HK-2 (cell line): Measurements from ENCODE around the gene CIAO2B.
"Not testable (repeated sequence)": the region's sequence is repeated elsewhere in the genome, so short reads cannot be mapped to it uniquely, and the experiment has no call there.

Experiments
- DNase-seq: peaks from one replicate; pipeline ENCODE4 v3.0.0-alpha.2; 2018; ENCODE audit not compliant: unreplicated experiment

Gene CIAO2B

GRCh38 chr16:66955363-66956153 lies 21.4 kb upstream of the CIAO2B start:
- not testable (repeated sequence) for DNase-seq

GRCh38 chr16:66954097-66954659 lies 20.0 kb upstream of the CIAO2B start:
- DNase-seq: peak; percentile 77

DNA sequence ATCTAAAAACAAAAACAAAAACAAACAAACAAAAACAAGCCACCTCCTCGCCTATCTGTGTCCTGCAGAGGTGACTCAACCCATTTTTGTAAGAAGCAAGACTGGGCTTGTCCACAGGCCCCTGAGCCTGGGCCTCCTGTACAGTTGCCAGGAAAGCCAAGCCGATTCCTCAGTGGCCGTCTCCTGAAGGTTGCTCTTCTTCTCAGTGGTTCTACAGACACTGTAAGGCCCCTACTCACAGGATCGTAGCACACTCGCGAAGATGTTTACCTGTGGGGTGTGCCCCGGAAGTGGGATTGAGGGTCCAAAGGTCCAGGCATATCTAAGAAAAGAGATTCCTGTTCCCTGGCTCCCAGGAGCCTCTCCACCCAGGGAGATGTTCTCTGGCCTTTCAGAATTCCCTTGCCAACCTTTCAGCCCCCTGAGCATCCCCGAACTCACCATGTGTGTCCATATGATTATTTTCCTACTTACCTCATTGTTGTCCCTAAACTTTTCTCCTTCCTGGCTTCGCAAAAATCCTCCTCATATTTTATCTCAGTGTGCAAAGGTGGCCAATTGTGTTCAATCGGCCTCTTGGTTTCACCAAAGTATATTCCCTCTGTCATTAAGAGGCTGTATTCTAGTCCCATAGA lies 19.4 kb upstream of the CIAO2B start:
- DNase-seq: no peak

GRCh38 chr16:66952430-66953110 lies 18.4 kb upstream of the CIAO2B start:
- no peak for DNase-seq

DNA sequence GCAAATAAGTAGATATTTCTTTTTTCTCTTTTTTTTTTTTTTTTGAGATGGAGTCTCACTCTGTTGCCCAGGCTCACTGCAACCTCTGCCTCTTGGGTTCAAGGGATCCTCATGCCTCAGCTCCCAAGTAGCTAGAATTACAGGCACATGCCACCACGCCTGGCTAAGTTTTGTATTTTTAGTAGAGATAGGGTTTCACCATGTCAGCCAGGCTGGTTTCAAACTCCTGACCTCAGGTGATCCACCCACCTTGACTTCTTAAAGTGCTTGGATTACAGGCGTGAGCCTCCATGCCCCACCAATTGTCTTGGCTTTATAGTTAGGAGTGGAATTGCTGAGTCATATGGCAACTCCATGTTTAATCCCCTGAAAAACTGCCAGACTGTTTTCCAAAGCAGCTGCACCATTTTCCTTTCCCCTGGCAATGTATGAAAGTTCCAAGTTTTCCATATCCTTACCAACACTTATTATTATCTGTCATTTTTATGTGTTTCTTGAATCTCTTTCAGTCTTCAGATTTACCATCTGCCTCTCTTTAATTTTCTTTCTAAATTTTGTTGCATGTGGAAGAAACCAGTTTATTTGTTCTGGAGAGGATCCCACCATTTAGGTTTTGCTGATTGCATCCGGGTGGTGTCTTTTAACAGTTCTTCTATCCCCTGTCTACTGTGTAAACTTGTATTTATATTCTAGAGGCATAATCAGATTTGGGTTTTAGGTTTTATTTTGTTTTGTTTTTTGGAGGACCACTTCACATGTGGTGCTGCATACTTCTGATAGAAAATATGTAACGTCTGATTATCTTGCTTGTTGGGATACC lies 17.0 kb upstream of the CIAO2B start:
- no peak for DNase-seq

DNA sequence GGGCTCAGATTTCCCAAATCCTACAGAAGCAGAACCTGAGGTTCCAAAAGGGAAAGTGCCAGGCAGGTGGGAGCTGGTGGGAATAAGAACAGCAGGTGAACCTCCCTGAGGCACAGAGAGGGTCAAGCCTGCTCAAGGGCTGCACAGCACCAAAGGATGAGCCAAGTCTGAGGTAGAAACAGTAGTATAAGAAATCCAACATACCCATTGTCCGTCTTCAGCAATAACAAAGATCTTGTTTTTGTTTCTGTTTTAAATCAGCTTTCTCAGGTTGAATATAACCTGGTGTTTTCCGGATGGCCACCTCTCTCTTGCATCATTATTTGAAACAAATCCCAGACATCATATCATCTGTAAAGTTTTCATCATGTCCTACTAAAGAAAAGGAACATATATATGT lies 16.2 kb upstream of the CIAO2B start:
- DNase-seq: no peak

DNA sequence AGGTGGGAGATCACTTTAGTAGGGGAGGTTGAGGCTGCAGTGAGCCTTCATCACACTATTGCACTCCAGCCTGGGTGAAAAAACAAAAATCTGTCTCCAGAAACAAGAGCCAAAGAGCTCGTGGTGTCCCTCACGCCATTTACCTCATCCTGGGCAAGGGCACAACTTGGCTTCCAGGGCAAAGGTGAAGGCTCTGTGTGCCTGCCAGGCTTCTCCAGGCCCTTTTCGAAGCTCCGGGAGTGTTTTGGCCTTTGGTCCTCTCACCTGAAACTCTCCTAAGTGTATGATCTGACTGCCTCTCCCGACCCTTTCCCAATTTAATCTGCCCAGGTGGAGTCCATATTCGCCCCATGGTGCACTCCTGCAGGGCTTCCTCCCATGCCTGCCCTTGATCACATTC lies 15.3 kb upstream of the CIAO2B start:
- DNase-seq: no peak

DNA sequence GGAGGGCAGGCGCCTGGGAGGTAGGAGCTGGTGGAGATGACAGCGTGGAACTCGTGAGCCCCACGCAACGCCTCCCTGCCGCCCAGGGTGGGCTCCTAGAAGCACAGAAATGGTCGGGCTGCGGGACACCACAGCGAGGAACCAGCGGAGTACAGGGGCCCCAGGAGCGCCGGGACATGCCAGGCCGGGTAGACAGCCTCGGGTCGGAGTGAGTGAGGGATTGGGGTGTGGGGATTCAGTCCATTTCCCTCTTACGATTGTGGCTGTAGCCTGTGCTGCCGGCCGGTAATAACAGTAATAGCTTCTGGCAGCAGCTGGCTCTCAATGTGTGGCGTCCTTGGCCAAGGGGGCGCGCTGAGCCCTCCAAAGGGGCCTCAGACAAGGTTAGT lies 14.6 kb upstream of the CIAO2B start:
- DNase-seq: no peak

GRCh38 chr16:66948134-66948836 lies 14.1 kb upstream of the CIAO2B start:
- peak; percentile 41 for DNase-seq

- DNase-seq: peak; percentile 80
These were observed 13.3 kb upstream of the CIAO2B start for GRCh38 chr16:66947302-66948065.

- DNase-seq: no peak
These were observed 12.7 kb upstream of the CIAO2B start for GRCh38 chr16:66946974-66947301.

DNA sequence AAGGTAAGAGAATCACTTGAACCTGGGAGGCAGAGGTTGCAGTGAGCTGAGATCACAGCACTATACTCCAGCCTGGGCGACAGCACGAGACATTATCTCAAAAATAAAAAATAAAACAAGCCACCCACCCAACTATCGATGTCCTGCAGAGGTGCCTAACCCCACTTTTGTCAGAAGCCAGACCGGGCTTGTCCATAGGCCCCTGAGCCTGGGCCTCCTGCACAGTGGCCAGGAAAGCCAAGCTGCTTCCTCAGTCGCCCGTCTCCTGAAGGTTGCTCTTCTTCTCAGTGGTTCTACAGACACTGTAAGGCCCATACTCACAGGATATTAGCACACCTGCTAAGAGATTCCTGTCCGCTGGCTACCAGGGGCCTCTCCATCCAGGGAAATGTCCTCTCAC lies 12.3 kb upstream of the CIAO2B start:
- DNase-seq: no peak

- DNase-seq: no peak
These were observed 11.7 kb upstream of the CIAO2B start for GRCh38 chr16:66945939-66946338.

GRCh38 chr16:66944971-66945370 lies 10.8 kb upstream of the CIAO2B start:
- DNase-seq: not testable (repeated sequence)

GRCh38 chr16:66944054-66944441 lies 9.8 kb upstream of the CIAO2B start:
- DNase-seq: no peak

DNA sequence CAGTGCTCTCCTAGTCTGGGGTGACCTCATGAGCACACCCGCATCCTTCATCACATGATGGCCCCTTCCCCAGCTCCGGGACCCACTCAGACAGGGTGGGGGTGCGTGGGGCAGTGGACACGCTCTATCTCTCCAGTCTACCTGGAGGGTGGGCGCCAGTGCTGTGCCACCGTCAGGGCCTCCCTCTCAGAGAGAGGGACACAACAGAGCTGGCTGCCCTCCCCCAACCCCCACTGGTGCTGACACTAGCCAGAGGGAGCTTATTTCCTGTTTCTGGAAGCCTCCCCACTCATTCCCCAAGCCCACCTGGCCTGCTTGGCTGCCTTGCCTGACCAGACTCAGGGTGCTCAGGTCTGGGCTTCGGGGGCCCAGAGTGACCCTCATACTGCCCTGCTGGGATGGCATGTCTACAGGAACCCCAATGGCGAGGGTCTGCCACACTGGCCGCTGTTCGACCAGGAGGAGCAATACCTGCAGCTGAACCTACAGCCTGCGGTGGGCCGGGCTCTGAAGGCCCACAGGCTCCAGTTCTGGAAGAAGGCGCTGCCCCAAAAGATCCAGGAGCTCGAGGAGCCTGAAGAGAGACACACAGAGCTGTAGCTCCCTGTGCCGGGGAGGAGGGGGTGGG lies 9.3 kb upstream of the CIAO2B start:
- DNase-seq: no peak

- no peak for DNase-seq
These were observed 8.8 kb upstream of the CIAO2B start for GRCh38 chr16:66942981-66943380.

- no peak for DNase-seq
These were observed 6.0 kb upstream of the CIAO2B start for GRCh38 chr16:66940236-66940635.

GRCh38 chr16:66939366-66939765 lies 5.2 kb upstream of the CIAO2B start:
- DNase-seq: no peak

DNA sequence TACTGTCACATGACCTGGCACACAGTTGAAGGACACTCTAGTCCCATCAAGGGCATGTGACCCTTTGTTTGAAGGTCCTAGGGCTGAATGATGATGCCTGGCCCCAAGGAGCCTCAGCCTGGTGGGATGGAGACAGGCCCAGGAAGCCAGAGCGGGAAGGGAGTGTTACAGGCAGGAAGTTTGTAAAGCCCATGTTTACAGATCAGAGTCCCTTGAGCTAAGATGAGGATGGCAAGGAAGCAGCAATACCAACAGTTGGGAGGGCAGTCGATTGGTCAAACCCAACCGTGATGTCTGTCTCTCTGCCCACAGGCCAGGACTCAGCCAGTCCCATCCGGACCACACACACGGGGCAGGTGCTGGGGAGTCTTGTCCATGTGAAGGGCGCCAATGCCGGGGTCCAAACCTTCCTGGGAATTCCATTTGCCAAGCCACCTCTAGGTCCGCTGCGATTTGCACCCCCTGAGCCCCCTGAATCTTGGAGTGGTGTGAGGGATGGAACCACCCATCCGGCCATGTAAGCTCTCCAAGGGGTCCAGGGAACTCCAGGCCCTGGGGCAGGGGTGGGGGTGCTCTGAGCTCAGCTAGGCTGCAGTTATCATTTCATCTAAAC lies 3.6 kb upstream of the CIAO2B start:
- DNase-seq: no peak
